NCI-H748 (cell line): ENCODE data around the gene NUDT14.
A peak's percentile ranks its signal among the peaks of the same experiment; 100 is the strongest.

Source experiments
- DNase-seq: peaks from one replicate; lab custom pipeline; 2025; ENCODE audit not compliant: unreplicated experiment; lab: John Stamatoyannopoulos, UW

The NUDT14 gene

GRCh38 chr14:105199093-105199492, 18.0 kb upstream of the NUDT14 start:
- DNase-seq: no peak

GRCh38 chr14:105198588-105198987, 17.5 kb upstream of the NUDT14 start:
- no peak for DNase-seq

- DNase-seq: no peak
These were observed 16.1 kb upstream of the NUDT14 start for GRCh38 chr14:105197211-105197641.

- peak; percentile 53 for DNase-seq
These were observed 15.3 kb upstream of the NUDT14 start for GRCh38 chr14:105196265-105196960.

- DNase-seq: no peak
These were observed 14.6 kb upstream of the NUDT14 start for GRCh38 chr14:105195522-105196264.

GRCh38 chr14:105195051-105195450, 13.9 kb upstream of the NUDT14 start:
- no peak for DNase-seq

- DNase-seq: peak; percentile 74
These were observed 13.0 kb upstream of the NUDT14 start for GRCh38 chr14:105193916-105194782.

- no peak for DNase-seq
These were observed 12.0 kb upstream of the NUDT14 start for GRCh38 chr14:105192866-105193731.

- DNase-seq: peak; percentile 64
These were observed 6.9 kb upstream of the NUDT14 start for GRCh38 chr14:105187935-105188524.

GRCh38 chr14:105187116-105187515, 6.0 kb upstream of the NUDT14 start:
- peak; percentile 57 for DNase-seq

- no peak for DNase-seq
These were observed 4.9 kb upstream of the NUDT14 start for GRCh38 chr14:105185973-105186372.

GRCh38 chr14:105185001-105185400, 3.9 kb upstream of the NUDT14 start:
- DNase-seq: no peak

- peak; percentile 50 for DNase-seq
These were observed 3.3 kb upstream of the NUDT14 start for GRCh38 chr14:105184461-105184860.

- DNase-seq: no peak
These were observed 1.3 kb upstream of the NUDT14 start for GRCh38 chr14:105182296-105183020.

GRCh38 chr14:105181549-105182295, 610 bp upstream of the NUDT14 start:
- no peak for DNase-seq

- DNase-seq: no peak
These were observed 1.9 kb downstream of the NUDT14 start for GRCh38 chr14:105179191-105179590.

GRCh38 chr14:105178868-105179140, 2.3 kb downstream of the NUDT14 start:
- DNase-seq: no peak

- no peak for DNase-seq
These were observed 2.8 kb downstream of the NUDT14 start for GRCh38 chr14:105178069-105178867.
